ENCODE measurements around the gene PHACTR1. TPM values are rescaled to one million over a fixed set of nuclear protein-coding genes. Genes with fewer than 3 reads are reported as not detected.

PHACTR1 gene
- total RNA-seq, 1 donor = 0.43 TPM

DNA sequence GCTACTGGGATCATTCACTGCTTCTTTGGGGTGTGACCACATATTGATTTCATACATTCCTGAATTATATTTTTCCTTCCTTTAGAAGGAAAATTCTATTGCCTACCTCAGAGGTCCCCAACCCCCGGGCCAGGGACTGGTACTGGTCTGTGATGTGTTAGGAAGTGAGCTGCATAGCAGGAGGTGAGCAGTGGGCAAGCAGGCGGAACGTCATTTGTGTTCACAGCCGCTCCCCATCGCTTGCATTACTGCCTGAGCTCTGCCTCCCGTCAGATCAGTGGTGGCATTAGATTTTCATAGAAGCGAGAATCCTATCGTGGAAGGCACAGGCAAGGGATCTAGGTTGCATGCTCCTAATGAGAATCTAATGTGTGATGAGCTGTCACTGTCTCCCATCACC, 107.3 kb downstream of the PHACTR1 start:
- DNase-seq (ENCODE audit: low read depth) = no peak
- no peak overlapping the region for H3K4me3 ChIP-seq (ENCODE audit: low read depth, low read length)
- TF ChIP-seq, protein P1, sequence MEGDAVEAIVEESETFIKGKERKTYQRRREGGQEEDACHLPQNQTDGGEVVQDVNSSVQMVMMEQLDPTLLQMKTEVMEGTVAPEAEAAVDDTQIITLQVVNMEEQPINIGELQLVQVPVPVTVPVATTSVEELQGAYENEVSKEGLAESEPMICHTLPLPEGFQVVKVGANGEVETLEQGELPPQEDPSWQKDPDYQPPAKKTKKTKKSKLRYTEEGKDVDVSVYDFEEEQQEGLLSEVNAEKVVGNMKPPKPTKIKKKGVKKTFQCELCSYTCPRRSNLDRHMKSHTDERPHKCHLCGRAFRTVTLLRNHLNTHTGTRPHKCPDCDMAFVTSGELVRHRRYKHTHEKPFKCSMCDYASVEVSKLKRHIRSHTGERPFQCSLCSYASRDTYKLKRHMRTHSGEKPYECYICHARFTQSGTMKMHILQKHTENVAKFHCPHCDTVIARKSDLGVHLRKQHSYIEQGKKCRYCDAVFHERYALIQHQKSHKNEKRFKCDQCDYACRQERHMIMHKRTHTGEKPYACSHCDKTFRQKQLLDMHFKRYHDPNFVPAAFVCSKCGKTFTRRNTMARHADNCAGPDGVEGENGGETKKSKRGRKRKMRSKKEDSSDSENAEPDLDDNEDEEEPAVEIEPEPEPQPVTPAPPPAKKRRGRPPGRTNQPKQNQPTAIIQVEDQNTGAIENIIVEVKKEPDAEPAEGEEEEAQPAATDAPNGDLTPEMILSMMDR (IDR thresholded peaks at IDR 0.05; ENCODE audit: insufficient read depth, low read depth, low read length) = no peak

DNA sequence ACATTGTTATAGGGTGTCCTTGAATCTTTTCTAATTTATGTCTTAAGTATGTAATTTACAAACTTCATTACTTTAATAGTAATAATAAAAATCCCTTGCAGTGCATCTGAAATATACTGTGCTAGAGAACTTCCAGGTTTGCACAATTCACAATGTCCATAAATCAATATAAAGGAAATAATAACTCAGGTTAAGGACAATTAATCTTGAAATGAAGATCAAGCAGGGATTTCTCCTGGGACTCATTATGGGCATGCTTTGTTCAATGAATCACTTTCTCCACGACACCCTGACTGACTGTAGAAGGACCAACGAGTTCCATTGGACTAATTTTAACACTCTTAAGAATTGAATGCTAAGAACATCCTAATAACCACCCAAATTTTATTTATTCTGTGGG, 110.0 kb downstream of the PHACTR1 start:
- DNase-seq (ENCODE audit: low read depth) = no peak
- TF ChIP-seq, protein P1 (IDR thresholded peaks at IDR 0.05; ENCODE audit: insufficient read depth, low read depth, low read length) = no peak
- H3K4me3 ChIP-seq (ENCODE audit: low read depth, low read length) = no peak overlapping the region

GRCh38 chr6:12827921-12828320, 111.4 kb downstream of the PHACTR1 start:
- H3K4me3 ChIP-seq (ENCODE audit: low read depth, low read length) = no peak overlapping the region
- DNase-seq (ENCODE audit: low read depth) = no peak
- TF ChIP-seq, protein P1 (IDR thresholded peaks at IDR 0.05; ENCODE audit: insufficient read depth, low read depth, low read length) = no peak

GRCh38 chr6:12832226-12832735, 115.7 kb downstream of the PHACTR1 start:
- no peak for DNase-seq (ENCODE audit: low read depth)
- TF ChIP-seq, protein P1 (IDR thresholded peaks at IDR 0.05; ENCODE audit: insufficient read depth, low read depth, low read length) = no peak

GRCh38 chr6:12836009-12836408, 119.4 kb downstream of the PHACTR1 start:
- H3K4me3 ChIP-seq (ENCODE audit: low read depth, low read length) = no peak overlapping the region
- DNase-seq (ENCODE audit: low read depth) = no peak
- TF ChIP-seq, protein P1 (IDR thresholded peaks at IDR 0.05; ENCODE audit: insufficient read depth, low read depth, low read length) = no peak

More at GRCh38 chr6:12832226-12832735, 115.7 kb downstream of the PHACTR1 start:
- no peak overlapping the region for H3K4me3 ChIP-seq (ENCODE audit: low read depth, low read length)

GRCh38 chr6:12841619-12842018, 125.1 kb downstream of the PHACTR1 start:
- H3K4me3 ChIP-seq (ENCODE audit: low read depth, low read length) = no peak overlapping the region
- no peak for DNase-seq (ENCODE audit: low read depth)
- TF ChIP-seq, protein P1 (IDR thresholded peaks at IDR 0.05; ENCODE audit: insufficient read depth, low read depth, low read length) = no peak

DNA sequence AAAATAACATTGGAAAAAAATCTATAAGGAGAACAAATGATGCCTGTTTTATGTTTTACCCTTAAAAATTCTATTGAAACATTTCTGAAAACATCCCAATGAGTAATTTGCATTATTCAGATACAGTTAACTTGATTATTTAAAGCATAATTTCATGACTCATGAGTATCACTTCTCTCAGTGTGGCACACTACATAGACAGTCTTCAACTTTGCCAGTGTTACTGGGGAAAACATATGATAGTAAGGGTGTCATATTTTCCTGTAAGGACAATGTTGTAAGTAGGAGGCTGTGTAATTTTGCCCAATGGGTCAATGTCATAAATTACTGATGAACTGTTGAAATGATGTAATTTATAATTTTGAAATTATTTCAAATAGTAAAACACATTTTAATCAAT, 125.5 kb downstream of the PHACTR1 start:
- TF ChIP-seq, protein P1 (IDR thresholded peaks at IDR 0.05; ENCODE audit: insufficient read depth, low read depth, low read length) = no peak
- DNase-seq (ENCODE audit: low read depth) = no peak
- no peak overlapping the region for H3K4me3 ChIP-seq (ENCODE audit: low read depth, low read length)
